IMR-90 (cell line): Measurements from ENCODE around the gene PLCB2. TPM values are rescaled to one million over a fixed set of nuclear protein-coding genes. Genes with fewer than 3 reads are reported as not detected.

Experiments
- ATAC-seq: fragments of 200-7000 bp; cut with Tn5 transposase; 2 replicates; pipeline ENCODE4 v1.9.1; 2020; ENCODE audit warnings: low read depth, mild to moderate bottlenecking, moderate library complexity
- BruUV-seq: library from RNA; stranded (reverse); fragments of 400-500 nt; replicated peaks from 2 replicates; lab custom pipeline; 2021; lab: Mats Ljungman, UMichigan
- CTCF ChIA-PET: fragments of 300-600 bp; formaldehyde crosslinking; extraction: SDS; loops from one replicate; lab custom pipeline; 2021; ENCODE audit warnings: antibody characterized with exemption; lab: Yijun Ruan, JAX
- POLR2A ChIA-PET: fragments of 300-600 bp; sonication (Branson Sonifier 250); formaldehyde crosslinking; loops from one replicate; lab custom pipeline; 2022; ENCODE audit warnings: antibody characterized with exemption; ENCODE audit not compliant: unreplicated experiment; lab: Charles Lee
- DNase-seq: peaks from one replicate; pipeline ENCODE4 v3.0.0; 2013
- H2AFZ ChIP-seq: replicated peaks from 2 replicates; pipeline ENCODE3; 2013; ENCODE audit warnings: low read length, mild to moderate bottlenecking; ENCODE audit not compliant: poor library complexity
- H2AK5ac ChIP-seq: 2 replicates; pipeline ENCODE4 v1.6.1; 2013; ENCODE audit warnings: low read depth, low read length, inconsistent platforms
- H2AK9ac ChIP-seq: replicated peaks from 2 replicates; pipeline ENCODE3; 2013; ENCODE audit warnings: mild to moderate bottlenecking, low read depth, low read length, moderate library complexity; ENCODE audit not compliant: poor library complexity
- H2BK120ac ChIP-seq: 2 replicates; pipeline ENCODE4 v1.6.1; 2013; ENCODE audit warnings: low read depth, low read length, inconsistent platforms
- H2BK15ac ChIP-seq: 3 replicates; pipeline ENCODE4 v1.6.1; 2013; ENCODE audit warnings: low read depth, low read length, inconsistent platforms
- H2BK20ac ChIP-seq: 2 replicates; pipeline ENCODE4 v1.6.1; 2013; ENCODE audit warnings: low read depth, mild to moderate bottlenecking, inconsistent platforms, low read length, moderate library complexity
- H2BK5ac ChIP-seq: 2 replicates; pipeline ENCODE4 v1.6.1; 2013; ENCODE audit warnings: mild to moderate bottlenecking, low read depth, low read length, inconsistent platforms; ENCODE audit not compliant: poor library complexity, severe bottlenecking
- H3K14ac ChIP-seq: replicated peaks from 2 replicates; pipeline ENCODE4 v1.6.1; 2013; ENCODE audit warnings: low read depth, low read length, inconsistent platforms
- H3K18ac ChIP-seq: 2 replicates; pipeline ENCODE4 v1.6.1; 2013; ENCODE audit warnings: low read depth, low read length, control low read depth
- H3K23ac ChIP-seq: 2 replicates; pipeline ENCODE4 v1.6.1; 2013; ENCODE audit warnings: low read depth, low read length, inconsistent platforms
- H3K27ac ChIP-seq: 2 replicates; pipeline ENCODE4 v1.5.1; 2013; ENCODE audit warnings: mild to moderate bottlenecking, control low read depth, low read length; ENCODE audit not compliant: insufficient read depth
- H3K27me3 ChIP-seq: 2 replicates; pipeline ENCODE4 v1.6.1; 2013; ENCODE audit warnings: low read length; ENCODE audit not compliant: control insufficient read depth, insufficient read depth
- H3K36me3 ChIP-seq: 2 replicates; pipeline ENCODE4 v1.6.1; 2013; ENCODE audit warnings: low read length, mixed read lengths; ENCODE audit not compliant: control insufficient read depth, insufficient read depth
- H3K4ac ChIP-seq: 2 replicates; pipeline ENCODE4 v1.6.1; 2013; ENCODE audit warnings: low read depth, low read length, inconsistent platforms
- H3K4me1 ChIP-seq: 2 replicates; pipeline ENCODE4 v1.6.1; 2013; ENCODE audit warnings: low read length, mixed read lengths; ENCODE audit not compliant: control insufficient read depth, insufficient read depth
- H3K4me2 ChIP-seq: 2 replicates; pipeline ENCODE4 v1.6.1; 2013; ENCODE audit warnings: low read depth, mild to moderate bottlenecking, control low read depth, low read length, moderate library complexity
- H3K4me3 ChIP-seq: 2 replicates; pipeline ENCODE4 v1.5.1; 2013; ENCODE audit warnings: low read depth, mild to moderate bottlenecking, control low read depth, low read length, moderate library complexity; ENCODE audit not compliant: insufficient read depth
- H3K56ac ChIP-seq: 2 replicates; pipeline ENCODE4 v1.6.1; 2013; ENCODE audit warnings: low read length, inconsistent platforms; ENCODE audit not compliant: insufficient read depth; ENCODE audit errors: extremely low read depth
- H3K79me1 ChIP-seq, 2 experiments: 2 replicates each; pipeline ENCODE4 v1.6.1; 2013; ENCODE audit warnings: low read length in 2 of 2, inconsistent platforms in 1 of 2, low read depth in 1 of 2
- H3K9ac ChIP-seq: 2 replicates; pipeline ENCODE4 v1.6.1; 2013; ENCODE audit warnings: low read depth, low read length, control low read depth
- H3K9me1 ChIP-seq: 2 replicates; pipeline ENCODE4 v1.6.1; 2013; ENCODE audit warnings: low read length, inconsistent platforms; ENCODE audit not compliant: insufficient read depth
- H3K9me3 ChIP-seq: 2 replicates; pipeline ENCODE4 v1.6.1; 2013; ENCODE audit warnings: low read length; ENCODE audit not compliant: control insufficient read depth, insufficient read depth
- H4K20me1 ChIP-seq: 2 replicates; pipeline ENCODE4 v1.6.1; 2013; ENCODE audit warnings: low read length, inconsistent platforms; ENCODE audit not compliant: insufficient read depth
- H4K5ac ChIP-seq: 2 replicates; pipeline ENCODE4 v1.6.1; 2013; ENCODE audit warnings: mild to moderate bottlenecking, low read depth, low read length, control low read depth
- H4K8ac ChIP-seq, 2 experiments: 2 replicates each; pipeline ENCODE4 v1.6.1; 2013; ENCODE audit warnings: low read depth in 2 of 2, low read length in 2 of 2, control low read depth in 1 of 2, inconsistent platforms in 1 of 2
- H4K91ac ChIP-seq: 2 replicates; pipeline ENCODE4 v1.6.1; 2013; ENCODE audit warnings: low read depth, low read length, inconsistent platforms; ENCODE audit not compliant: insufficient read depth
- MAZ ChIP-seq: IDR thresholded peaks from 2 replicates; pipeline ENCODE4 v1.6.1; 2012; ENCODE audit warnings: low read depth, mild to moderate bottlenecking, low read length, improper control_type of control experiment, moderate library complexity, borderline replicate concordance
- NFE2L2 ChIP-seq: fragments of 150-350 bp; IDR thresholded peaks from 2 replicates; pipeline ENCODE4 v1.6.1; 2016; ENCODE audit warnings: low read depth, mild to moderate bottlenecking, low read length
- WGBS, 2 experiments: methylation state at CpG; one replicate each; pipeline versions ENCODE4 v1.1.5 to v1.1.7; 2013; ENCODE audit warnings: missing lambda C conversion rate in 2 of 2; ENCODE audit not compliant: insufficient read length in 1 of 2; ENCODE audit errors: extremely low coverage in 2 of 2; 5-methylcytosine and 5-hydroxymethylcytosine counted together
- dilution Hi-C: fragments of 300-500 bp; cut with HindIII; formaldehyde crosslinking; loops from one replicate; pipeline ENCODE4 v1.14.3; 2018; ENCODE audit warnings: low sequenced_read_pairs; ENCODE audit not compliant: unreplicated experiment
- in situ Hi-C: fragments of 300-500 bp; cut with MboI; formaldehyde crosslinking; loops from 3 replicates; pipeline ENCODE4 v1.14.3; 2019; ENCODE audit warnings: low sequenced_read_pairs, inconsistent platforms, mixed read lengths
- intact Hi-C: fragments of 100-400 bp; cut with micrococcal nuclease; formaldehyde crosslinking; loops from 2 replicates; pipeline ENCODE4 v1.10.0; 2022
- polyA plus RNA-seq, 3 experiments: library from polyadenylated mRNA; depleted of rRNA; stranded (reverse); fragments of >200 nt; gene quantifications; 2 replicates each; pipeline ENCODE4 v1.2.3, GENCODE V29; 2012; ENCODE audit warnings: low replicate concordance in 1 of 3
- total RNA-seq: library from RNA; depleted of rRNA; stranded (reverse); fragments of >200 nt; gene quantifications from 2 replicates; pipeline ENCODE4 v1.2.3, GENCODE V29; 2012

Gene PLCB2
- total and polyA plus RNA-seq, 2 of the 4 experiments (the other 2 are of a cell fraction), result 0.18 to 1.4 TPM

GRCh38 chr15:40282869-40283614 lies 24.7 kb downstream of the PLCB2 start, which contains the start of gene ANKRD63:
Gene ANKRD63, minus strand, starts transcription at chr15:40283064. Its CDS starts 478 bp downstream, at chr15:40282586.
- in situ Hi-C loops, result no loop called here
- CTCF ChIA-PET, result interaction anchor here (1.0 kb wide), 1 partner anchor 27 kb away, joined by 3 read pairs; no protein-coding TSS in a partner anchor
- ATAC-seq, result peak; percentile 7; the same call in 1 of the 2 replicates

More at GRCh38 chr15:40282869-40283614, 24.7 kb downstream of the PLCB2 start, which contains the start of gene ANKRD63:
- peaks cover 9% of the 10 kb centered on the region for H3K4me1 ChIP-seq
- no peaks in the 10 kb centered on the region for H3K9me3 ChIP-seq
- no peak within 1 kb of the TSS for H3K27ac ChIP-seq
- BruUV-seq, result no TSS peak
- TF ChIP-seq MAZ, result peak; percentile 41; the same call in 1 of the 2 replicates
- no peak for TF ChIP-seq NFE2L2
- H3K4me2 ChIP-seq, result peak within 1 kb of the TSS; percentile 91
- no peaks in the 10 kb centered on the region for H3K79me1 ChIP-seq
- no peak within 1 kb of the TSS for H2BK20ac ChIP-seq
- H2AK5ac ChIP-seq, result no peak within 1 kb of the TSS
- H4K20me1 ChIP-seq, result no peaks in the 10 kb centered on the region
- no peak within 1 kb of the TSS for H4K5ac ChIP-seq
- no peak within 1 kb of the TSS for H3K56ac ChIP-seq
- intact Hi-C loops (no loop called here), dilution Hi-C loops (no loop called here)
- H3K18ac ChIP-seq, result no peak within 1 kb of the TSS
- peaks cover 67% of the 10 kb centered on the region for H3K27me3 ChIP-seq
- peak within 1 kb of the TSS; percentile 47 for H3K4me3 ChIP-seq
- H2BK15ac ChIP-seq, result no peak within 1 kb of the TSS
- no peak within 1 kb of the TSS for H2AK9ac ChIP-seq
- no peak for DNase-seq
- no peak within 1 kb of the TSS for H3K14ac ChIP-seq
- H3K4ac ChIP-seq, result no peak within 1 kb of the TSS
- no peaks in the 10 kb centered on the region for H3K9me1 ChIP-seq
- H3K23ac ChIP-seq, result no peak within 1 kb of the TSS
- WGBS, 2 experiments, result 4% methylated on average over 23 of the region's 76 CpGs; no CpG with 5 or more reads in 1 of the 2 experiments
- no peak within 1 kb of the TSS for H2BK120ac ChIP-seq
- H3K36me3 ChIP-seq, result no peaks in the 10 kb centered on the region
- no peak within 1 kb of the TSS for H4K8ac ChIP-seq
- H3K9ac ChIP-seq, result no peak within 1 kb of the TSS
- POLR2A ChIA-PET, result interaction anchor here (0.7 kb wide), 1 partner anchor 13 kb away, joined by 3 read pairs; no protein-coding TSS in a partner anchor
- H2BK5ac ChIP-seq, result no peak within 1 kb of the TSS
- H2AFZ ChIP-seq, result peak within 1 kb of the TSS; percentile 86
- no peak within 1 kb of the TSS for H4K91ac ChIP-seq
